ENCODE measurements around the gene NDUFB10. TPM values are rescaled to one million over a fixed set of nuclear protein-coding genes. Genes with fewer than 3 reads are reported as not detected.
A peak's percentile ranks its signal among the peaks of the same experiment; 100 is the strongest.
"Not testable (repeated sequence)": the region's sequence is repeated elsewhere in the genome, so short reads cannot be mapped to it uniquely, and the experiment has no call there.

The NDUFB10 gene
- polyA plus RNA-seq, 6 donors from 2014 or later, result 163 to 200 (median 194) TPM

GRCh38 chr16:1944612-1945199 lies 14.6 kb upstream of the NDUFB10 start:
- DNase-seq (no peak), ATAC-seq (ENCODE audit: low read depth in 2 of 2) (no peak)
- H3K27me3 Mint-ChIP-seq, result no peaks in the 10 kb centered on the region
- peaks cover 10 to 18% (median 15%) of the 10 kb centered on the region in 3 donors for H3K4me1 Mint-ChIP-seq
- no peaks in the 10 kb centered on the region for H3K36me3 Mint-ChIP-seq
- H3K4me3 Mint-ChIP-seq, result peak overlapping the region in 7 of 8 donors; percentile 25 to 91 (median 82)
- H3K27ac Mint-ChIP-seq, result peak overlapping the region in 3 of 6 donors; percentile 75 to 92 (median 78)
- no peaks in the 10 kb centered on the region for H3K9me3 Mint-ChIP-seq

- ATAC-seq (ENCODE audit: low read depth in 2 of 2), result no peak
- Mint-ChIP-seq H3K9me3 (no peaks in the 10 kb centered on the region), H3K4me1 (peaks cover 10 to 18% (median 15%) of the 10 kb centered on the region in 3 donors), H3K36me3 (no peaks in the 10 kb centered on the region), H3K4me3 (no peak overlapping the region), H3K27me3 (peaks cover 0 to 5% (median 0%) of the 10 kb centered on the region in 3 donors), H3K27ac (peak overlapping the region in 1 of 6 donors; percentile 35)
- DNase-seq, result no peak
These were observed 13.6 kb upstream of the NDUFB10 start for GRCh38 chr16:1945559-1946391.

DNA sequence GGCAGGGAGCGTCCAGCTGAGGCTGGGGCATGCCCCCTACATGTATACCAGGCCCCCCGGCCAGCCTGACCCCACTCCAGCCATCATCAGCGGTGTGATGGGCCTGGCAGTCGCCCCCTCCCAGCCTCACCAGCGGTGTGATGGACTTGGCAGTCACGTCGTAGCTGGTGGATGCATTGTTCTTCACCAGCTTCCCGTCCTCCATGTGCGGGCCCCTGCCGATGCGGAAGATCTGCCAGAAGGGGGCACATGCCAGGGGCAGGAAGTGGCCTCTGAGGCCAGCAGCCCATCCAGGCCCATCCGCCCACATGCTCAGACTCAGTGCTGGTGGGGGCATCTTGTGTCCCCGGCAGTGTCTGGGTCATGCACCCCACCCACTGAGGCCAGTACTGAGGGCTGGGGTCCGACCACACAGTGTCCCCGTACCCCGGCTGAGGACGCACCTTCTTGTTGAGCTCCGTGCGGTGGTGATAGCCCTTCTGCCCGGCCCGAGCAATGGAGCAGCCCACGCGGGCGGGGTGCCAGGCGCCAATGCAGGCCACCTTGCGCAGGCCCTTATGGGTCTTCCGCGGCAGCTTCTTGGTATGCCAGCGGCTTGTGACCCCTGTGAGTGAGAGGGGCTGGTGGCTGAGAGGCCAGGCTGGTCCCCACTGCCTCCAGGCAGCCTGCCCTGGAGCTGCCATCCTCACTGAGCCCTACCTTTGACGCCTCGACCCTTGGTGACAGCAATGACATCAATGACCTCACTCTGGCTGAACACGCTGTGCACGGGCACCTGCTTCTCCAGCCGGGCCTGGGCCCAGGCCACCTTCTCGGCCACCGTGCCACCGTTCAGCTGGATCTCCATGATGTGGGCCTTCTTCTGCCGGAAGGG lies 12.6 kb upstream of the NDUFB10 start:
- DNase-seq (no peak), ATAC-seq (ENCODE audit: low read depth in 2 of 2) (no peak)
- peaks cover 10 to 15% (median 10%) of the 10 kb centered on the region in 3 donors for H3K4me1 Mint-ChIP-seq
- H3K4me3 Mint-ChIP-seq, result no peak overlapping the region
- H3K27ac Mint-ChIP-seq, result peak overlapping the region in 1 of 6 donors; percentile 47
- H3K36me3 Mint-ChIP-seq, result no peaks in the 10 kb centered on the region
- H3K9me3 Mint-ChIP-seq, result no peaks in the 10 kb centered on the region
- peaks cover 0 to 12% (median 0%) of the 10 kb centered on the region in 3 donors for H3K27me3 Mint-ChIP-seq

GRCh38 chr16:1947369-1947670 lies 12.0 kb upstream of the NDUFB10 start:
- Mint-ChIP-seq H3K4me1 (peaks cover 5 to 9% (median 7%) of the 10 kb centered on the region in 3 donors), H3K9me3 (no peaks in the 10 kb centered on the region), H3K27me3 (peaks cover 0 to 12% (median 0%) of the 10 kb centered on the region in 3 donors), H3K4me3 (no peak overlapping the region), H3K36me3 (no peaks in the 10 kb centered on the region), H3K27ac (no peak overlapping the region)
- ATAC-seq (ENCODE audit: low read depth in 2 of 2), result no peak
- no peak for DNase-seq

DNA sequence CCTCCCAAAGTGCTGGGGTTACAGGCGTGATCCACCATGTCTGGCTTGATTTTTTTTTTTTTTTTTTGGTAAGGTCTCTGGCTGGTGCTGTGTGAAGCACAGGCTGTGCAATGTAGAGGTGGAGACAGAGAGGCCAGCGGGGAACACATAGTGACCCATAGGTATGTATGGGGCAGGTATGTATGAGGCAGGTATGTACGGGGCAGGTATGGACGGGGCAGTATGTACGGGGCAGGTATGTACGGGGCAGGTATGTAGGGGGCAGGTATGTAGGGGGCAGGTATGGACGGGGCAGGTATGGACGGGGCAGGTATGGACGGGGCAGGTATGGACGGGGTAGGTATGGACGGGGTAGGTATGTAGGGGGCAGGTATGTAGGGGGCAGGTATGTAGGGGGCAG lies 9.8 kb upstream of the NDUFB10 start:
- ATAC-seq (ENCODE audit: low read depth in 2 of 2) (no peak), DNase-seq (no peak)
- H3K36me3 Mint-ChIP-seq, result no peaks in the 10 kb centered on the region
- no peak overlapping the region for H3K27ac Mint-ChIP-seq
- H3K27me3 Mint-ChIP-seq, result peaks cover 0 to 12% (median 0%) of the 10 kb centered on the region in 3 donors
- no peaks in the 10 kb centered on the region for H3K9me3 Mint-ChIP-seq
- H3K4me3 Mint-ChIP-seq, result peak overlapping the region in 1 of 8 donors; percentile 33
- H3K4me1 Mint-ChIP-seq, result peaks cover 0 to 1% (median 0%) of the 10 kb centered on the region in 3 donors

GRCh38 chr16:1950047-1950446 lies 9.3 kb upstream of the NDUFB10 start:
- no peaks in the 10 kb centered on the region for H3K4me1 Mint-ChIP-seq
- no peak overlapping the region for H3K4me3 Mint-ChIP-seq
- H3K27me3 Mint-ChIP-seq, result peaks cover 0 to 12% (median 0%) of the 10 kb centered on the region in 3 donors
- ATAC-seq (ENCODE audit: low read depth in 2 of 2) (no peak), DNase-seq (no peak)
- H3K36me3 Mint-ChIP-seq, result no peaks in the 10 kb centered on the region
- H3K9me3 Mint-ChIP-seq, result no peaks in the 10 kb centered on the region
- H3K27ac Mint-ChIP-seq, result no peak overlapping the region

DNA sequence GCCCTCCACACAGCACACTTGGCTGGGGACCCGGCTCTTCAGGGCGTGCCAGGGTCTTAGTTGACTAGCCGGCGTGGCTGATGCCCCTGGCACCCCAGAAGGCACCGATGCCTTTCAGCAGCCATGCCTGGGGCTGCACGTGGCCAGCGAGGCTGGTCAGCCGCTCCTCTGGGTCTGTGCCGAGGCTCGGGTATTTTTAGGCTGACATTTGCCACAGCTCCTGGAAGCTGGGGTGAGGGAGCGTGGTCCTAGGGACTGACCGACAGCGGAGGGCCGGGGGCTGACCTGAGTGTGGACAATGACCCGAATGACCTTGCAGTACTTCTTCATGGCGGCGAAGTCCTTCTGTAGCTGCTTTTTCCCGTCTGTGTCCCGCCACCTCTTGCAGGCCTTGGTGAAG lies 8.8 kb upstream of the NDUFB10 start:
- no peak for DNase-seq
- peaks cover 0 to 12% (median 0%) of the 10 kb centered on the region in 3 donors for H3K27me3 Mint-ChIP-seq
- ATAC-seq (ENCODE audit: low read depth in 2 of 2), result no peak
- H3K27ac Mint-ChIP-seq, result peak overlapping the region in 1 of 6 donors; percentile 33
- H3K9me3 Mint-ChIP-seq, result no peaks in the 10 kb centered on the region
- no peaks in the 10 kb centered on the region for H3K36me3 Mint-ChIP-seq
- H3K4me3 Mint-ChIP-seq, result no peak overlapping the region
- no peaks in the 10 kb centered on the region for H3K4me1 Mint-ChIP-seq

- Mint-ChIP-seq H3K4me1 (peaks cover 0 to 2% (median 0%) of the 10 kb centered on the region in 3 donors), H3K27ac (no peak overlapping the region), H3K36me3 (no peaks in the 10 kb centered on the region), H3K9me3 (no peaks in the 10 kb centered on the region), H3K27me3 (peaks cover 0 to 16% (median 0%) of the 10 kb centered on the region in 3 donors), H3K4me3 (no peak overlapping the region)
- no peak for ATAC-seq (ENCODE audit: low read depth in 2 of 2)
- DNase-seq, result no peak
These were observed 5.6 kb upstream of the NDUFB10 start for GRCh38 chr16:1953734-1954133.

- H3K4me3 Mint-ChIP-seq, result peak overlapping the region in 1 of 8 donors; percentile 12
- peaks cover 16 to 22% (median 17%) of the 10 kb centered on the region in 3 donors for H3K4me1 Mint-ChIP-seq
- H3K27me3 Mint-ChIP-seq; DNase-seq; H3K27ac Mint-ChIP-seq; H3K9me3 Mint-ChIP-seq; ATAC-seq (ENCODE audit: low read depth in 2 of 2); H3K36me3 Mint-ChIP-seq: not testable (repeated sequence)
These were observed 1.8 kb upstream of the NDUFB10 start for GRCh38 chr16:1957434-1958142.

DNA sequence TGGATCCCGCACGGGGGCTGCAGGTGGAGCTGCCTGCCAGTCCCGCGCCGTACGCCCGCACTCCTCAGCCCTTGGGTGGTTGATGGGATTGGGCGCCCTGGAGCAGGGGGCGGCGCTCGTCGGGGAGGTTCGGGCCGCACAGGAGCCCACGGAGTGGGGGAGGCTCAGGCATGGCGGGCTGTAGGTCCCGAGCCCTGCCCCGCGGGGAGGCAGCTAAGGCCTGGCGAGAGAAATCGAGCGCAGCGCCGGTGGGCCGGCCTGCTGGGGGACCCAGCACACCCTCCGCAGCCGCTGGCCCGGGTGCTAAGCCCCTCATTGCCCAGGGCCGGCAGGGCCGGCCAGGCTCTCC lies 1.2 kb upstream of the NDUFB10 start:
- Mint-ChIP-seq H3K4me1 (peaks cover 16 to 25% (median 21%) of the 10 kb centered on the region in 3 donors), H3K4me3 (peak overlapping the region in 1 of 8 donors; percentile 12)
- DNase-seq; H3K9me3 Mint-ChIP-seq; H3K27ac Mint-ChIP-seq; H3K27me3 Mint-ChIP-seq; ATAC-seq (ENCODE audit: low read depth in 2 of 2); H3K36me3 Mint-ChIP-seq: not testable (repeated sequence)

DNA sequence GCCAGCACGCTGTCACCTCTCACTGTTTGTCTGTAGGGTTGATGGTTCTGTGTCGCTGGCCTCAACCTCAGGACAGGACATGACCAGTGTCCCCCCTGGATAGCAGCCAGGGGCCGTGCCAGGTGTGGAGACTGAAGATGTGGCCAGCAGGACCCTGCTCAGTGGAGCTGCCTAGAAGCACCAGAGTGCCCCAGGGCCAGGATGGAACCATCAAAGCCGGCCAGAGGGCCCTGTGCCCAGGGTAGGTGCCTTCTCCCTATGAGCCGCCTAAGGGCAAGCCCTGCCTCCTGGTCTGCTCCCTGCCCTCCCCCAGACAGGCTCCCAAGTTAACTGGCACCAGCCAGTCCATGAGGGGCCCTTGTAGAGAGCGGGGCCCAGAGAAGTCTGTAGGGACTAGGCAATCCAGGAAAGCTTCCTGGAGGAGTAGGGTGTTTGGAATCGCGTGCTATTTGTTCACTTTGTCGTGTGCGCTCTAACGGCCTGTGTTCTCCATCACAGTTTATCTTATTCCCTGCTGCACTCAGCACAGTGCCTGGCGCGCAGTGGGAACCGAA lies 546 bp upstream of the NDUFB10 start:
- H3K27me3 Mint-ChIP-seq, result peaks cover 0 to 4% (median 0%) of the 10 kb centered on the region in 3 donors
- H3K4me1 Mint-ChIP-seq, result peaks cover 21 to 32% (median 27%) of the 10 kb centered on the region in 3 donors
- peaks cover 0 to 2% (median 0%) of the 10 kb centered on the region in 7 donors for H3K9me3 Mint-ChIP-seq
- ATAC-seq (ENCODE audit: low read depth in 2 of 2) (peak; percentile 4 to 19), DNase-seq (no peak)
- peaks cover 3 to 6% of the 10 kb centered on the region in 2 donors for H3K36me3 Mint-ChIP-seq
- peak overlapping the region in 2 of 6 donors; percentile 86 to 98 for H3K27ac Mint-ChIP-seq
- peak overlapping the region; percentile 9 to 96 (median 88) for H3K4me3 Mint-ChIP-seq
